ENCODE results near the gene SCN1A. TPM values are rescaled to one million over a fixed set of nuclear protein-coding genes. Genes with fewer than 3 reads are reported as not detected.

SCN1A gene
- total and polyA plus RNA-seq, 10 of the 15 experiments (the other 5 are each of a cell fraction or from before 2014, with no cell fraction given): not detected

- Histone ChIP-seq H3K36me3 (ENCODE audit: control insufficient read depth in 2 of 2, insufficient read depth in 2 of 2, low read length in 1 of 2) (no peaks in the 10 kb centered on the region), H3K9me3 (replicated peaks; ENCODE audit: control insufficient read depth, insufficient read depth, low read length) (no peaks in the 10 kb centered on the region), H3K4me1 (ENCODE audit: control insufficient read depth, insufficient read depth, low read length) (no peaks in the 10 kb centered on the region), H3K79me2 (ENCODE audit: control insufficient read depth, insufficient read depth, low read length) (no peaks in the 10 kb centered on the region), H3K4me2 (ENCODE audit: control insufficient read depth, insufficient read depth) (no peak overlapping the region), H3K27ac (ENCODE audit: control insufficient read depth, insufficient read depth) (no peak overlapping the region), H4K20me1 (ENCODE audit: control insufficient read depth, insufficient read depth) (no peaks in the 10 kb centered on the region), H3K4me3 (no peak overlapping the region), H3K27me3 (replicated peaks in 1 of 2; ENCODE audit: control insufficient read depth in 2 of 2, insufficient read depth in 2 of 2, low read length in 1 of 2) (no peaks in the 10 kb centered on the region), H3K9ac (ENCODE audit: control insufficient read depth, insufficient read depth, low read length) (no peak overlapping the region), H2AFZ (ENCODE audit: control insufficient read depth, low read depth, low read length) (no peak overlapping the region)
- intact Hi-C loops (cut with micrococcal nuclease; ENCODE audit: unreplicated experiment) (no loop called here), in situ Hi-C loops (cut with MboI) (no loop called here)
- DNase-seq (ENCODE audit: low read depth, low spot score) (no peak), ATAC-seq (no peak), FAIRE-seq (no peak)
- WGBS (ENCODE audit: insufficient coverage, insufficient replicate concordance, low lambda C conversion rate, missing lambda C conversion rate): 33% methylated on average over 2 of the region's 4 CpGs
- no TSS peak for BruUV-seq (replicated peaks)
- TF ChIP-seq RBBP5 (conservative IDR thresholded peaks at IDR 0.05): no peak
- no peak for TF ChIP-seq POU2F2 (IDR thresholded peaks at IDR 0.05; ENCODE audit: borderline replicate concordance, low read depth, low read length)
- no peak for TF ChIP-seq TCF7 (IDR thresholded peaks at IDR 0.05; ENCODE audit: borderline replicate concordance)
- ChIA-PET CTCF (interaction anchor here (1.0 kb wide), 1 partner anchor 10 kb away, joined by 3 read pairs; the partner anchor contains the start of gene SCN1A), RAD21 (ENCODE audit: unreplicated experiment) (no interaction called here), POLR2A (interaction anchor here (0.6 kb wide), 1 partner anchor 31 kb away, joined by 3 read pairs; no protein-coding TSS in a partner anchor), SMC1A (ENCODE audit: uncharacterized antibody, unreplicated experiment) (no interaction called here)
Observed at GRCh38 chr2:166118180-166118579, 9.6 kb downstream of the SCN1A start.

- BruUV-seq (replicated peaks): no TSS peak
- H3K27me3 ChIP-seq (replicated peaks in 1 of 2; ENCODE audit: control insufficient read depth in 2 of 2, insufficient read depth in 2 of 2, low read length in 1 of 2): no peaks in the 10 kb centered on the region
- no peaks in the 10 kb centered on the region for H3K4me1 ChIP-seq (ENCODE audit: control insufficient read depth, insufficient read depth, low read length)
- no peak for ATAC-seq
- in situ Hi-C loops (cut with MboI): no loop called here
- ChIA-PET SMC1A (ENCODE audit: uncharacterized antibody, unreplicated experiment) (no interaction called here), RAD21 (ENCODE audit: unreplicated experiment) (no interaction called here), CTCF (no interaction called here), POLR2A (interaction anchor here (0.6 kb wide), 1 partner anchor 30 kb away, joined by 3 read pairs; no protein-coding TSS in a partner anchor)
- H3K9ac ChIP-seq (ENCODE audit: control insufficient read depth, insufficient read depth, low read length): no peak overlapping the region
- no peaks in the 10 kb centered on the region for H3K9me3 ChIP-seq (replicated peaks; ENCODE audit: control insufficient read depth, insufficient read depth, low read length)
- H3K4me2 ChIP-seq (ENCODE audit: control insufficient read depth, insufficient read depth): no peak overlapping the region
- no peaks in the 10 kb centered on the region for H4K20me1 ChIP-seq (ENCODE audit: control insufficient read depth, insufficient read depth)
- no peak overlapping the region for H3K4me3 ChIP-seq
- no peak for FAIRE-seq
- H3K27ac ChIP-seq (ENCODE audit: control insufficient read depth, insufficient read depth): no peak overlapping the region
- no peaks in the 10 kb centered on the region for H3K79me2 ChIP-seq (ENCODE audit: control insufficient read depth, insufficient read depth, low read length)
- 63% methylated on average over 6 of the region's 6 CpGs for WGBS (ENCODE audit: insufficient coverage, insufficient replicate concordance, low lambda C conversion rate, missing lambda C conversion rate)
- intact Hi-C loops (cut with micrococcal nuclease; ENCODE audit: unreplicated experiment): no loop called here
- H3K36me3 ChIP-seq (ENCODE audit: control insufficient read depth in 2 of 2, insufficient read depth in 2 of 2, low read length in 1 of 2): no peaks in the 10 kb centered on the region
- H2AFZ ChIP-seq (ENCODE audit: control insufficient read depth, low read depth, low read length): no peak overlapping the region
- no peak for DNase-seq (ENCODE audit: low read depth, low spot score)
- no peak for TF ChIP-seq MYB (IDR thresholded peaks at IDR 0.05; ENCODE audit: borderline replicate concordance, low read depth, low read length)
- no peak for TF ChIP-seq ZNF687 (IDR thresholded peaks at IDR 0.05)
- no peak for TF ChIP-seq CREM (IDR thresholded peaks at IDR 0.05; ENCODE audit: low read depth)
- TF ChIP-seq RCOR1 (conservative IDR thresholded peaks at IDR 0.05; ENCODE audit: low read depth, low read length): no peak
- TF ChIP-seq GABPA (IDR thresholded peaks at IDR 0.05; ENCODE audit: low read depth): no peak
- TF ChIP-seq HDAC6 (IDR thresholded peaks at IDR 0.05; ENCODE audit: unreplicated experiment): no peak
- no peak for TF ChIP-seq TCF3 (IDR thresholded peaks at IDR 0.05; ENCODE audit: borderline replicate concordance, insufficient read depth, low read depth, low read length)
- TF ChIP-seq TCF7 (IDR thresholded peaks at IDR 0.05; ENCODE audit: borderline replicate concordance): no peak
- TF ChIP-seq RFX5 (IDR thresholded peaks at IDR 0.05; ENCODE audit: low read depth, low read length): no peak
- TF ChIP-seq DPF2 (IDR thresholded peaks at IDR 0.05): no peak
- no peak for TF ChIP-seq EP300 (IDR thresholded peaks at IDR 0.05; ENCODE audit: borderline replicate concordance in 1 of 2, control insufficient read depth in 1 of 2, low read depth in 2 of 2, low read length in 2 of 2)
- no peak for TF ChIP-seq KDM1A (IDR thresholded peaks at IDR 0.05; ENCODE audit: borderline replicate concordance)
Observed at GRCh38 chr2:166117491-166117890, 10.3 kb downstream of the SCN1A start.

Measured in GM12878 (cell line).